Suppressor macrophage treated with lipopolysaccharide for 4 hours (primary cell): Measurements from ENCODE around the gene ZNF488.
"Not testable (repeated sequence)": the region's sequence is repeated elsewhere in the genome, so short reads cannot be mapped to it uniquely, and the experiment has no call there.

Experiments
- DNase-seq: peaks from one replicate; pipeline ENCODE4 v3.0.0-alpha.2; 2020

ZNF488 gene

GRCh38 chr10:47409866-47410256, 25.8 kb upstream of the ZNF488 start:
- DNase-seq: no peak

GRCh38 chr10:47409171-47409865, 25.2 kb upstream of the ZNF488 start:
- DNase-seq: no peak

DNA sequence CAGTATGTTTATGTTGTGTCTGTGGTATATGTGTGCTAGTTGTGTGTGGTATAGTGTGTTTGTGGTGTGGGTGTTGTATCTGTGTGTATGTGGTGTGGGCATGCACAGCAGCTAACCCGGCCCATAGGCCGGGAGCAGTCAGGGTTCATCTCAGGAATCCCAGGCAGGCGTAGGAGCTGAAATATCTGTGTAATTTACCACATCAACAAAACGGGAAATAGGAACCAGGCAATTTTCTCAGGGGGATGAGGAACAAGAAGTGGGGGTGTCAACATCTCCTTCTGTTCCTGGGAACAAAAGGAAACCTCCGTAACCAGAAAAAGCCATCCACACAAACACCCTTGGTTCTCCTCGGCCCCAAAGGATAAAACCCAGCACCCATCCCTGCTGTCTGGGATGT, 24.5 kb upstream of the ZNF488 start:
- peak; percentile 30 for DNase-seq

- no peak for DNase-seq
These were observed 23.0 kb upstream of the ZNF488 start for GRCh38 chr10:47406870-47407691.

DNA sequence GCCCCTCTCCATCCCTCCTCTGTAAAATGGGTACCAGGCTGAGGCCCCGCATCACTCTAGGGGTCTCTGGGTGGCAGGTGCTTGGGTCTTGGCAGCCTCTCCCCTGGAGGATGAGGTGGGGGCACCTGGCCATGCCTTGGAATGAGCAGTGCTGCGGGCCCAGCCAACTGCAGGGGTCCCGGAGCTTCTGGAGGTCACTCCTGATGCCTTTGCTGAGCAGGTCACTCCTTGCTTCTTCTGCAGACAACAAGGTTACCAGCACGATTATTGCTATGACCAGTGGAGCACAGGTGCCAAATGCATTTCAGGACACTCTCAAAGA, 22.4 kb upstream of the ZNF488 start:
- no peak for DNase-seq

- no peak for DNase-seq
These were observed 21.9 kb upstream of the ZNF488 start for GRCh38 chr10:47405857-47406547.

- no peak for DNase-seq
These were observed 20.8 kb upstream of the ZNF488 start for GRCh38 chr10:47404937-47405336.

DNA sequence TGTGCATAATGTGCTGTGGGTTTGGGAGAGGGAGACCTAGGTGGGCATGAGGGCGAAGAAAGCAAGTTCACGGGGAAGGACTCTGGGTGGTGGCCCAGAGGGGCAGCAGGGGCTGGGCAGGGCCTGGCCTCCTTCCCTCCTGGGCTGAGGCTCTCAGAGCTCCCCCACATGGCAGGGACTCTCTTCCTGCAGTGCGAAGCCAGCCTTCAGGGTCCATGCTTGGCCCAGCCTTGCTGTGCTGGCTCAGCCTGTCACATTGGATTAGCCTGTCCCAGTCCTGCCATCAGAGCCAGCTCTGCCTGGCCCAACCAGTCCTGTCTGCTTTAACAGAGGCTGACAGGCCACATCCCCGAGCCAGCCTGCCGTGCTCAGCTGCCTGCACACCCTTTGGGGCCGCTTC, 20.4 kb upstream of the ZNF488 start:
- no peak for DNase-seq

- DNase-seq: no peak
These were observed 19.6 kb upstream of the ZNF488 start for GRCh38 chr10:47403446-47404318.

DNA sequence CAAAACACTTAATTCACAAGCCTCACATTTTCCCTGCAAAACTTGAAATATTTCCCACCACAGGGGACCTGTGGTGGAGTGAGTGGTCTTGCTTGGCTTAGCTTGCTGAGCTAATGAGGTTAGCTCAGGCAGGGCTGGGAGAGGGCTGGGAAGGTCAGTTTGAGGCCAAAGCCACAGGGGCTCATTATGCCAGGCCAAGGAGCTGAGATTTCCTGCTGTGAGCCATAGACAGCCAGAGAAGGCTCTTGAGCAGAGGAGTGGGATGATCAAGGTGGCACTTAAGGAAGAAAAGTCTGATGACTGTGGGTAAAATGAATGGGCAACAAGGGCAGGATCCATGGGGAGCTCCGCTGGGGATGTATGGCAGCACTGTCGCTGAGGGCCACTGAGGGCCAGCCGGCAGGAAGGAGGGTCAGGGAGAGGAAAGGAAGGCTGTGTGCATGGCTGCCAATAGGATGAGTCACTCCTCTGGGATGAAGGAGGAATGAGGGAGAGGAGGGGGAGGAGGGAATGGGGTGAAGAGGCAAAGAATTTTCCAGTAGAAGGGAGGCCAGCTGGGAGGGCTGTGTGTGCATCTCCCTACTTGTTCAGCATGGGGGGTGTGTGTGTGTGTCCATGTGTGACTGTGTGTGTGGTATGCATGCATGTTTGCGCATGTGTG, 18.7 kb upstream of the ZNF488 start:
- DNase-seq: no peak

DNA sequence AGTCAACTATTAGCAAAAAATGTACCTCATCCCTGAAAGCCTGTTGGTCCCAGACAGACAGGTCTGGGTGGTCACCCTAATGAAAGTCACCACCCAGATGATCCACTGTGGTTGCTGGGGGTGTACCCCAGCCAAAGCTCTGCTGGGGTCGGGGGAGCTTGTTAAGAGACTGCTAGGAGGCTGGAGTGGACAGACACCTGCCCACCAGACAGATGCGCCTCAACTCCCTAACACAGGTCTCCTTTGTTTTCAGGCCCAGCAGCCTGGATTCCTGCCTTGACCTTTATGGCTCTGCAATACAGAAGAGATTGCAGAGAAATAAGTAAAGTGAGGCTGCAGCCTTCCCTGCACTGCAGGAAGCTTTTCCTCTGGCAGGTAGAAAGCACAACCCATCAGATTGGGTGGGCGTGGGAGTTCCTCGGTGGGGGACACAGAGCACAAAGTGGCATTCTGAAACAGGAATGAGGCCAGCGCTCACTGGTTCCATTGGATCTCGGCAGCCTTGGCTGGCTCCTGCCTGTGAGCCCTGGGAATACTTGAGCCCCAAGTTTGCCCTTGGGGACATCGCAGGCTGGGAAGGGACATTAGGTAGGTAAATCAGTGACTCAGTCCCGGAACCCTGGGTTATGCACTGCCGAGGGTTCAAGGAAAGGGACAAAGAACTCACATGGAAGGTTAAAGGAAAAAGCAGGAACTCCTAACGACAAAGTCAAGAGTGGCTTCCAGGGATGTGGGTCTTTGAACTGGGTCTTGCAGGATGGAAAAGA, 18.0 kb upstream of the ZNF488 start:
- no peak for DNase-seq

DNA sequence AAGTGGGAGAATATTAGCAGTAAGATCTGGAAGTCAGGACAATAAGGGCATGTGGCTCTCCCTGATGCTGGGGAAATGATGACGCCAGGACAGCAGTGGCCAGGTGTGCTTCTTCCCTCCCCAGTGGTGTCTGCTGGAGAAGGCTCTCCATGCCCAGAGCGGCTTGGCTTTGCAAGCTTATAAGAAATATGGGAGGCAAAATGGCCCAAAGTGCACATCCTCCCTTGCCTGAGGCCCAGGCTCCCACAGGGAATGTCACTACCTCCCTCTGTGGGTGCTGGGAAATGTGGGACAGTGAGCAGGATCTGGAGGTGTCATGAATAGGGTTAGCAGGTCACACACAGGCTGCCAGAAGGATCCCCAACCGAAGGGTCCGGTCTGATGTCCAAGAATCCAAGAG, 17.1 kb upstream of the ZNF488 start:
- DNase-seq: no peak

- DNase-seq: no peak
These were observed 16.7 kb upstream of the ZNF488 start for GRCh38 chr10:47400786-47401185.

- no peak for DNase-seq
These were observed 16.2 kb upstream of the ZNF488 start for GRCh38 chr10:47400251-47400650.

GRCh38 chr10:47397256-47397655, 13.2 kb upstream of the ZNF488 start:
- DNase-seq: no peak

DNA sequence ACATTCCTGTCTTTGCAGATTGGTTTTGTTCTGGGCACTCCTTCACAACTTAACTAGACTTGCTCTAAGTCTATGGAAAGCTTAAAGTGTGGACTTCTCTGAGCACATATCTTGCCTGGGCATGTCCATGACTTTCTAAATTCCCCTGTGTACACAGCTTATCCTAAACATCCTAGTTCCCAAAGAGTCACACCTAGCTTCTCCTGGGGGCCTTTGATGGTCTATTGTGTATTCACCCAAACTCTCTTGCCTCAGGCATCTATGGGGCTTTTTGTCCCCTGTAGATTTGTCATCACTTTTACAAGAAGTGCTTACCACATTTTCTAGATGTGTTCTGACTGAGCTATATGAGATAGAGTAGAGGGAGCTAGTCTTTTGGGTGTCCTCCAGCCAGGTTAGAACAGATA, 12.2 kb upstream of the ZNF488 start:
- no peak for DNase-seq

- DNase-seq: no peak
These were observed 5.5 kb upstream of the ZNF488 start for GRCh38 chr10:47389619-47390018.

GRCh38 chr10:47388879-47389278, 4.8 kb upstream of the ZNF488 start:
- no peak for DNase-seq

DNA sequence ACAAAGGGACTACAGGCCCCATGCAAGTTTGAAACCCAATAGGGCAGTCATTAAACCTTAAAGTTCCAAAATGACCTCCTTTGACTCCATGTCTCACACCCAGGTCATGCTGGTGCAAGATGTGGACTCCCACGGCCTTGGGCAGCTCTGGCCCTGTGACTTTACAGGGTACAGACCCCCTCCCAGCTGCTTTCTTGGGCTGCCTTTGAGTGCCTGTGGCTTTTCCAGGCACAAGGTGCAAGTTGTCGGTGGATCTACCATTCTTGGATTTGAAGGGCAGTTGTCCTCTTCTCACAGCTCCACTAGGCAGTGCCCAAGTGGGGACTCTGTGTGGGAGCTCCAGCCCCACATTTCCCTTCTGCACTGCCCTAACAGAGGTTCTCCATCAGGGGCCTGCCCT, 2.0 kb upstream of the ZNF488 start:
- DNase-seq: not testable (repeated sequence)

- no peak for DNase-seq
These were observed 589 bp downstream of the ZNF488 start for GRCh38 chr10:47383261-47384147.
